Fibroblast of lung (primary cell): ENCODE data around the gene SLC39A1. TPM values are rescaled to one million over a fixed set of nuclear protein-coding genes. Genes with fewer than 3 reads are reported as not detected.

Experiments
- DNase-seq, 2 donors: peaks; one replicate each; pipeline versions ENCODE4 v3.0.0 to v3.0.0-alpha.2; 2010; ENCODE audit warnings: low read depth in 2 of 2
- H2AFZ ChIP-seq: 2 replicates; pipeline ENCODE4 v1.5.1; 2012; ENCODE audit warnings: low read length, control low read depth, inconsistent platforms
- H3K27ac ChIP-seq: 2 replicates; pipeline ENCODE4 v1.5.1; 2011; ENCODE audit warnings: low read length, control low read depth; ENCODE audit not compliant: insufficient read depth
- H3K27me3 ChIP-seq: 2 replicates; pipeline ENCODE4 v1.5.1; 2011; ENCODE audit warnings: mild to moderate bottlenecking, low read length; ENCODE audit not compliant: control insufficient read depth, insufficient read depth
- H3K36me3 ChIP-seq: 2 replicates; pipeline ENCODE4 v1.5.1; 2011; ENCODE audit warnings: low read length; ENCODE audit not compliant: control insufficient read depth, insufficient read depth
- H3K4me1 ChIP-seq: 2 replicates; pipeline ENCODE4 v1.5.1; 2011; ENCODE audit warnings: low read length; ENCODE audit not compliant: control insufficient read depth, insufficient read depth; ENCODE audit errors: extremely low read depth
- H3K4me2 ChIP-seq: 2 replicates; pipeline ENCODE4 v1.5.1; 2011; ENCODE audit warnings: low read length, control low read depth; ENCODE audit not compliant: insufficient read depth; ENCODE audit errors: extremely low read depth
- H3K4me3 ChIP-seq, 4 experiments: fragments of 200-600 bp in 1 of 4; sonication (generic) in 1 of 4; replicated peaks in 1 of 4; 2 replicates each; pipeline ENCODE4 v1.5.1; 2011 to 2016; ENCODE audit warnings: low read length in 4 of 4, low read depth in 3 of 4, mild to moderate bottlenecking in 3 of 4, control low read depth in 2 of 4, inconsistent platforms in 1 of 4, mixed read lengths in 1 of 4; ENCODE audit not compliant: insufficient read depth in 1 of 4; ENCODE audit errors: control extremely low read depth in 1 of 4
- H3K79me2 ChIP-seq: 2 replicates; pipeline ENCODE4 v1.5.1; 2012; ENCODE audit warnings: mild to moderate bottlenecking, low read length, inconsistent platforms; ENCODE audit not compliant: control insufficient read depth, insufficient read depth
- H3K9ac ChIP-seq: 2 replicates; pipeline ENCODE4 v1.5.1; 2011; ENCODE audit warnings: mild to moderate bottlenecking, low read length, control low read depth; ENCODE audit not compliant: insufficient read depth
- H3K9me3 ChIP-seq: 2 replicates; pipeline ENCODE4 v1.5.1; 2012; ENCODE audit warnings: low read depth, low read length; ENCODE audit not compliant: control insufficient read depth, insufficient read depth
- H4K20me1 ChIP-seq: 2 replicates; pipeline ENCODE4 v1.5.1; 2011; ENCODE audit warnings: low read length; ENCODE audit not compliant: control insufficient read depth, insufficient read depth; ENCODE audit errors: extremely low read depth
- CTCF ChIP-seq, 2 donors: IDR thresholded peaks in 1 of 2; conservative IDR thresholded peaks in 1 of 2; 1 replicate in 1 of 2; 2 replicates in 1 of 2; pipeline ENCODE4 v1.5.1; 2011 to 2012; ENCODE audit warnings: low read length in 2 of 2, control low read depth in 1 of 2, inconsistent platforms in 1 of 2, low read depth in 1 of 2, mild to moderate bottlenecking in 1 of 2
- EZH2 ChIP-seq: IDR thresholded peaks from 2 replicates; pipeline ENCODE4 v1.5.1; 2012; ENCODE audit warnings: low read length, control low read depth, mild to moderate bottlenecking; ENCODE audit errors: missing control alignments
- polyA plus RNA-seq, 2 donors: library from polyadenylated mRNA; depleted of rRNA in 1 of 2; stranded (reverse) in 1 of 2; unstranded in 1 of 2; fragments of >200 nt; gene quantifications; 2 replicates each; pipeline ENCODE4 v1.2.1, GENCODE V29; 2011 to 2012; ENCODE audit warnings: missing spikeins in 1 of 2
- total RNA-seq: library from RNA; depleted of rRNA; stranded (reverse); fragments of >200 nt; gene quantifications from 2 replicates; pipeline ENCODE4 v1.2.1, GENCODE V29; 2014

Gene SLC39A1
- total and polyA plus RNA-seq, 2 donors (not counting 1 experiment from before 2014, with no cell fraction given), result 94.4 to 119 TPM

GRCh38 chr1:153946622-153947241 is 16.6 kb downstream of the SLC39A1 start, which contains the start of gene DENND4B:
Gene DENND4B (minus strand): TSS chr1:153946718. CDS start chr1:153944374, 2,344 bp downstream.
- DNase-seq, result peak; percentile 64 to 73
- Histone ChIP-seq H4K20me1 (no peaks in the 10 kb centered on the region), H3K4me3 (peak within 1 kb of the TSS; percentile 66 to 91 (median 84)), H3K9ac (peak within 1 kb of the TSS; percentile 94), H3K79me2 (peaks cover 15% of the 10 kb centered on the region), H3K36me3 (peaks cover 18% of the 10 kb centered on the region), H2AFZ (peak within 1 kb of the TSS; percentile 52), H3K27me3 (no peaks in the 10 kb centered on the region), H3K4me2 (peak within 1 kb of the TSS; percentile 99), H3K27ac (peak within 1 kb of the TSS; percentile 94), H3K9me3 (no peaks in the 10 kb centered on the region), H3K4me1 (peaks cover 4% of the 10 kb centered on the region)
- TF ChIP-seq EZH2 (no peak), CTCF (conservative IDR thresholded peaks at IDR 0.05 in 1 of 2, IDR thresholded peaks at IDR 0.05 in 1 of 2; ENCODE audit: low read depth in 1 of 2, low read length in 2 of 2) (peak; percentile 75 to 80)

- H3K9ac ChIP-seq, result peak overlapping the region; percentile 94
- no peaks in the 10 kb centered on the region for H4K20me1 ChIP-seq
- peaks cover 4% of the 10 kb centered on the region for H3K4me1 ChIP-seq
- peak overlapping the region; percentile 94 for H3K27ac ChIP-seq
- peak overlapping the region; percentile 99 for H3K4me2 ChIP-seq
- H2AFZ ChIP-seq, result peak overlapping the region; percentile 52
- H3K27me3 ChIP-seq, result no peaks in the 10 kb centered on the region
- peaks cover 15% of the 10 kb centered on the region for H3K36me3 ChIP-seq
- H3K9me3 ChIP-seq, result no peaks in the 10 kb centered on the region
- TF ChIP-seq EZH2 (no peak), CTCF (conservative IDR thresholded peaks at IDR 0.05 in 1 of 2, IDR thresholded peaks at IDR 0.05 in 1 of 2; ENCODE audit: low read depth in 1 of 2, low read length in 2 of 2) (no peak)
- DNase-seq, result peak; percentile 61 to 70
- peak overlapping the region; percentile 66 to 91 (median 84) for H3K4me3 ChIP-seq
- H3K79me2 ChIP-seq, result peaks cover 15% of the 10 kb centered on the region
Observed at GRCh38 chr1:153945795-153946621, 17.3 kb downstream of the SLC39A1 start.

GRCh38 chr1:153945131-153945794 is 18.1 kb downstream of the SLC39A1 start:
- Histone ChIP-seq H3K36me3 (peaks cover 15% of the 10 kb centered on the region), H3K4me2 (peak overlapping the region; percentile 99)
- DNase-seq, result peak; percentile 51 to 64

More at GRCh38 chr1:153945131-153945794, 18.1 kb downstream of the SLC39A1 start:
- peak overlapping the region; percentile 94 for H3K9ac ChIP-seq
- H3K79me2 ChIP-seq, result peaks cover 15% of the 10 kb centered on the region
- H3K9me3 ChIP-seq, result no peaks in the 10 kb centered on the region
- TF ChIP-seq CTCF (conservative IDR thresholded peaks at IDR 0.05 in 1 of 2, IDR thresholded peaks at IDR 0.05 in 1 of 2; ENCODE audit: low read depth in 1 of 2, low read length in 2 of 2), result no peak
- no peak for TF ChIP-seq EZH2
- peaks cover 4% of the 10 kb centered on the region for H3K4me1 ChIP-seq
- no peaks in the 10 kb centered on the region for H3K27me3 ChIP-seq
- H4K20me1 ChIP-seq, result no peaks in the 10 kb centered on the region
- peak overlapping the region; percentile 94 for H3K27ac ChIP-seq
- H2AFZ ChIP-seq, result peak overlapping the region; percentile 52
- H3K4me3 ChIP-seq, result peak overlapping the region; percentile 66 to 91 (median 84)
